ENCODE results near the gene L1CAM. TPM values are rescaled to one million over a fixed set of nuclear protein-coding genes. Genes with fewer than 3 reads are reported as not detected.

The L1CAM gene
- total RNA-seq, 2 donors from 2014 or later, result 6.3 to 7.0 TPM

DNA sequence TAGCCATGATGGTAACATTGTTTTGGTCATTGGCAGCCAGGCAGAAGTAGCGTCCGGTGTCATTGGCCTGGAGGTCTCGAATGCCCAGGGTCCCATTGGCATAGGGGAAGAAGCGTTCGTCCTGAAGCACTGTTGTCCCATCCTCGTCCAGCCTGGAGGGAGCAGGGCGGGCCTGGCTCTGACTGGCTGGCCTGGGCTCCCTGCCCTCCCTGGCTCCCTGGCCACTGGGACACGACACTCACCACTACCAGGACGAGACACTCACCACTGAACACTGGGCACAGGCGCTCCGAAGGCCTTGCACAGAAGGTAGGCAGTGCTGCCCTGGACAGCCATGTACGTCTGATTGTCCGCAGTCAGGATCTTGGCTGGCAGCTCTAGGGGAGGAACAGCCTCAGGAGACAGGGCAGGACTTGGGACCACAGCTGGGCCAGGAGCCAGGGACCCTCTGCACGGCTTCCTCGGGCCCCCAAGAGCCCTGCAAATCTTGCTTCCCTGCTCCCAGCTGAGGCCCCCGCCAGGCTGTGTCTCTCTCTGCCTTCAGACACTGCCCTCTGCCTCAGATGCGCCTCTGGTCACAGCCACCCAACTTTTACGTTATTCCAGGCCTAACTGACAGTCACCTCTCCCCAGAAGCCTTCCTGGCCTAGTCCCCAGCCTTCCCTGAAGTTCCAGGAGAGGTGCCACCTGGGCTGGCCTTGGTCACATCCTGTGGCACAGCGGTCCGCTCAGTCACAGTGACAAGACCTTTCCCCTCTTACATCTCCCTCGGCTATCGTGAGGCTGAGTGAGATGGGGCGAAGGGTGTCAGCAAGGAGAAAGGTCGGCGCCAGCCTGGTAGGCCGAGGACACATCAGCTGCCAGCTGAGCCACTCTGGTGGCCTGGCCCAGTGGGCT lies 17.1 kb downstream of the L1CAM start:
- no peaks in the 10 kb centered on the region for H3K9me3 ChIP-seq
- H3K36me3 ChIP-seq, result no peaks in the 10 kb centered on the region
- H3K27me3 ChIP-seq, result no peaks in the 10 kb centered on the region
- H3K27ac ChIP-seq, result no peak overlapping the region
- H3K4me3 ChIP-seq, result no peak overlapping the region
- no peaks in the 10 kb centered on the region for H3K4me1 ChIP-seq
- TF ChIP-seq, protein P1, sequence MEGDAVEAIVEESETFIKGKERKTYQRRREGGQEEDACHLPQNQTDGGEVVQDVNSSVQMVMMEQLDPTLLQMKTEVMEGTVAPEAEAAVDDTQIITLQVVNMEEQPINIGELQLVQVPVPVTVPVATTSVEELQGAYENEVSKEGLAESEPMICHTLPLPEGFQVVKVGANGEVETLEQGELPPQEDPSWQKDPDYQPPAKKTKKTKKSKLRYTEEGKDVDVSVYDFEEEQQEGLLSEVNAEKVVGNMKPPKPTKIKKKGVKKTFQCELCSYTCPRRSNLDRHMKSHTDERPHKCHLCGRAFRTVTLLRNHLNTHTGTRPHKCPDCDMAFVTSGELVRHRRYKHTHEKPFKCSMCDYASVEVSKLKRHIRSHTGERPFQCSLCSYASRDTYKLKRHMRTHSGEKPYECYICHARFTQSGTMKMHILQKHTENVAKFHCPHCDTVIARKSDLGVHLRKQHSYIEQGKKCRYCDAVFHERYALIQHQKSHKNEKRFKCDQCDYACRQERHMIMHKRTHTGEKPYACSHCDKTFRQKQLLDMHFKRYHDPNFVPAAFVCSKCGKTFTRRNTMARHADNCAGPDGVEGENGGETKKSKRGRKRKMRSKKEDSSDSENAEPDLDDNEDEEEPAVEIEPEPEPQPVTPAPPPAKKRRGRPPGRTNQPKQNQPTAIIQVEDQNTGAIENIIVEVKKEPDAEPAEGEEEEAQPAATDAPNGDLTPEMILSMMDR (IDR thresholded peaks at IDR 0.05), result no peak
- DNase-seq (ENCODE audit: low spot score), result no peak

DNA sequence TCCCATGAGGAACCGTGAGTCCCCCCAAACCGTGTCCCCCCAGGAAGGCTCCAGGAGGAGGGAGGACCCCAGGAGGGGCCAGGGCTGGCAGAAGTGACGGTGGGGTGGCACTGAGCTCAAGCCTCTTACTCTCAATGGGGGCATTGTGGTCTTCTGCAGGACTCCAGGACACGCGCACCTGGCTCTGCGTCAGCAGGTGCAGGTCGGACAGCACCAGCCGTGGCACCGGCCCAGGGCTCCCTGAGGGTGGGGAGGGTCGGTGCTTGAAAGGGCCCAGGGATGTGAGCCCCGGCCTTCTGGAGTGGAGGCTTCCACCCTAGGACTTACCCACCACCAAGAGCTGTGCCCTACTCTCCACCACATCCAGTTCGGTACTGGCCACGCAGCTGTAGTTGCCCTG lies 18.3 kb downstream of the L1CAM start:
- Histone ChIP-seq H3K4me3 (no peak overlapping the region), H3K36me3 (no peaks in the 10 kb centered on the region), H3K27me3 (no peaks in the 10 kb centered on the region), H3K4me1 (no peaks in the 10 kb centered on the region), H3K9me3 (no peaks in the 10 kb centered on the region), H3K27ac (no peak overlapping the region)
- DNase-seq (ENCODE audit: low spot score), result no peak
- TF ChIP-seq, protein P1 (IDR thresholded peaks at IDR 0.05), result no peak

DNA sequence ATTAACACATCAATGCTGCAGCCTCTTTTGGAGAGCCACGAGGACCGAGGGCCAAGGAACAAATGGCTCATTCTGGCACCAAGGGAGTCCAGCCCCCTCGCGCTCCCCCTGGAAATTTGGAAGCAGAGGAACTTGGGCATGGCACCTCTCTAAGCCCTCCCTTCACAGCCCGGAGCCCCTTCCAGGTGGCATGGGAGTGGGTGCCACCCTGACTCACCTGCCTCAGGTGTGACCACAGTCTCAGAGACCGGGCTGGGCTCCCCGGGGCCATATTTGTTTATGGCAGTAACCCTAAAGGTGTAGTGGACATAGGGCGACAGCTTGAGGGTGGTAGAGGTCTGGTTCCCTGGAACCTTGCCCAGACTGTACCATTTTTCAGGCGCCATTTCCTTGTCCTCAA lies 18.8 kb downstream of the L1CAM start:
- Histone ChIP-seq H3K4me1 (no peaks in the 10 kb centered on the region), H3K4me3 (no peak overlapping the region), H3K27me3 (no peaks in the 10 kb centered on the region), H3K9me3 (no peaks in the 10 kb centered on the region), H3K36me3 (no peaks in the 10 kb centered on the region), H3K27ac (no peak overlapping the region)
- DNase-seq (ENCODE audit: low spot score), result no peak
- TF ChIP-seq, protein P1 (IDR thresholded peaks at IDR 0.05), result no peak

DNA sequence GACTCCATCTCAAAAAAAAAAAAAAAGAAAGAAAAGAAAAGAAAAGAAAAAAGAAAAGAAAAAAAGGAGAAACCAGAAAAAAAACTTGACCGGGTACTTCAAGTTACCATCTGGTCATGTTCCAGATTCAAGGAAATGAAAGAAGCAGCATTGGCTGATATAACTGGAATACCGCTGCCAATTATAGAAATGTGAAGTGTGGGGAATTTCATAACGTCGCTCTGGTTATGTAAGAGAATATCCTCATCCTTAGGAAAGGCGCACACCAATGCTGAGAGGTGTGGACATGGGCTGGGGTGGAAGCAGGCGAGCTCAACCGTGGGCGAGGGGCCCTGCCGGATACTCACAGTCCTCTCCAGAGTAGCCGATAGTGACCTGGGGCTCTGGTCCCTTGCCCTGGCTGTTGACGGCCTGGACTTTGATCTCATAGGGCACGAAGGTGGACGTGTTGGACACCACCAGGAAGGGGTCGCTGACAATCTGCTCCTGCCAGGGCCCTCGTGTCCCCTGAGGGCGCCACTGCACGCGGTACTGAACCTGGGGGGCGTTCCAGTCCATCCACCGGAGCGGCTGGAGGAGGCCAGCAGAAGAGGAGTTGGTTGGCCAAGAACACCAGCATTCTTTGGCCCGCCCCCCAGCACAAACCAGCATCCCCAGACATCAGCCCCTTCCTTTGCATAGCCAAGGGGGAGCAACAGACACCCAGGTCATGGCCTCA lies 19.5 kb downstream of the L1CAM start:
- Histone ChIP-seq H3K27me3 (no peaks in the 10 kb centered on the region), H3K9me3 (no peaks in the 10 kb centered on the region), H3K4me1 (no peaks in the 10 kb centered on the region), H3K27ac (no peak overlapping the region), H3K4me3 (no peak overlapping the region), H3K36me3 (no peaks in the 10 kb centered on the region)
- TF ChIP-seq, protein P1 (IDR thresholded peaks at IDR 0.05), result no peak
- no peak for DNase-seq (ENCODE audit: low spot score)

DNA sequence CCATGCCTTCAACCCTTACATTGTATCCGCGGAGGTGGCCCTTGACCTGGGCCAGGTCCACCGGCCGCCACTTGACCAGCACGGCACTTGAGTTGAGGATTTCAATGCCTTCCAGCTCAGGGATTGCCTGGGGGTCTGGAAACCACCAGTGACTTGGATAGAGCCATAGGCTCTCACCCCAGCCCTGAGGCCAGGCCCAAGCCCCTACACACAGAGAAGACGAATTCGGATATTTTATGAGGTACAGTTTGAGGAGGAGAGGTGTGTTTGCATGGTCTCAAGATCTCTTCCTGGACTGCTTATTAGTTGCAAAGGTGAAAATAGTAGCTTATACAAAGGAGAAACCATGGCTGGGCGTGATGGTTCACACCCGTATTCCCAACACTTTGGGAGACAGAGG lies 20.3 kb downstream of the L1CAM start:
- Histone ChIP-seq H3K4me1 (no peaks in the 10 kb centered on the region), H3K4me3 (no peak overlapping the region), H3K27me3 (no peaks in the 10 kb centered on the region), H3K36me3 (no peaks in the 10 kb centered on the region), H3K9me3 (no peaks in the 10 kb centered on the region), H3K27ac (no peak overlapping the region)
- TF ChIP-seq, protein P1 (IDR thresholded peaks at IDR 0.05), result no peak
- DNase-seq (ENCODE audit: low spot score), result no peak
